Measurements from ENCODE around the gene SAMD4B.
A peak's percentile ranks its signal among the peaks of the same experiment; 100 is the strongest.

The SAMD4B gene

GRCh38 chr19:39341129-39341718, 997 bp upstream of the SAMD4B start:
- H3K9ac ChIP-seq (ENCODE audit: low read depth, low read length): peak overlapping the region; percentile 87
- peak overlapping the region; percentile 89 for H3K4me2 ChIP-seq (ENCODE audit: low read length)
- no peaks in the 10 kb centered on the region for H3K9me3 ChIP-seq (replicated peaks; ENCODE audit: low read length)
- peaks cover 13% of the 10 kb centered on the region for H3K4me1 ChIP-seq (ENCODE audit: control insufficient read depth, insufficient read depth, low read length)
- H3K36me3 ChIP-seq (ENCODE audit: insufficient read depth, low read length): peaks cover 12% of the 10 kb centered on the region
- H3K27me3 ChIP-seq (ENCODE audit: control insufficient read depth, insufficient read depth, low read length): no peaks in the 10 kb centered on the region
- H3K4me3 ChIP-seq (ENCODE audit: low read length): peak overlapping the region; percentile 91

GRCh38 chr19:39342647-39343305, 555 bp downstream of the SAMD4B start:
- Histone ChIP-seq H3K4me3 (ENCODE audit: low read length) (peak overlapping the region; percentile 84), H3K4me1 (ENCODE audit: control insufficient read depth, insufficient read depth, low read length) (peaks cover 22% of the 10 kb centered on the region), H3K9ac (ENCODE audit: low read depth, low read length) (peak overlapping the region; percentile 94), H3K36me3 (ENCODE audit: insufficient read depth, low read length) (peaks cover 16% of the 10 kb centered on the region), H3K27me3 (ENCODE audit: control insufficient read depth, insufficient read depth, low read length) (no peaks in the 10 kb centered on the region), H3K9me3 (replicated peaks; ENCODE audit: low read length) (no peaks in the 10 kb centered on the region), H3K4me2 (ENCODE audit: low read length) (peak overlapping the region; percentile 94)

GRCh38 chr19:39345956-39346355, 3.7 kb downstream of the SAMD4B start:
- Histone ChIP-seq H3K9ac (ENCODE audit: low read depth, low read length) (no peak overlapping the region), H3K27me3 (ENCODE audit: control insufficient read depth, insufficient read depth, low read length) (no peaks in the 10 kb centered on the region), H3K4me3 (ENCODE audit: low read length) (no peak overlapping the region), H3K9me3 (replicated peaks; ENCODE audit: low read length) (no peaks in the 10 kb centered on the region), H3K36me3 (ENCODE audit: insufficient read depth, low read length) (peaks cover 28% of the 10 kb centered on the region), H3K4me1 (ENCODE audit: control insufficient read depth, insufficient read depth, low read length) (peaks cover 23% of the 10 kb centered on the region), H3K4me2 (ENCODE audit: low read length) (no peak overlapping the region)

- H3K27me3 ChIP-seq (ENCODE audit: control insufficient read depth, insufficient read depth, low read length): no peaks in the 10 kb centered on the region
- H3K9me3 ChIP-seq (replicated peaks; ENCODE audit: low read length): no peaks in the 10 kb centered on the region
- H3K4me2 ChIP-seq (ENCODE audit: low read length): peak overlapping the region; percentile 23
- H3K9ac ChIP-seq (ENCODE audit: low read depth, low read length): no peak overlapping the region
- peak overlapping the region; percentile 1 for H3K4me3 ChIP-seq (ENCODE audit: low read length)
- H3K36me3 ChIP-seq (ENCODE audit: insufficient read depth, low read length): peaks cover 37% of the 10 kb centered on the region
- H3K4me1 ChIP-seq (ENCODE audit: control insufficient read depth, insufficient read depth, low read length): peaks cover 36% of the 10 kb centered on the region
These were observed 5.3 kb downstream of the SAMD4B start for GRCh38 chr19:39347332-39348164.

GRCh38 chr19:39349326-39349725, 7.1 kb downstream of the SAMD4B start:
- H3K27me3 ChIP-seq (ENCODE audit: control insufficient read depth, insufficient read depth, low read length): no peaks in the 10 kb centered on the region
- H3K9me3 ChIP-seq (replicated peaks; ENCODE audit: low read length): no peaks in the 10 kb centered on the region
- H3K4me3 ChIP-seq (ENCODE audit: low read length): no peak overlapping the region
- peaks cover 37% of the 10 kb centered on the region for H3K4me1 ChIP-seq (ENCODE audit: control insufficient read depth, insufficient read depth, low read length)
- H3K4me2 ChIP-seq (ENCODE audit: low read length): no peak overlapping the region
- no peak overlapping the region for H3K9ac ChIP-seq (ENCODE audit: low read depth, low read length)
- peaks cover 43% of the 10 kb centered on the region for H3K36me3 ChIP-seq (ENCODE audit: insufficient read depth, low read length)

- Histone ChIP-seq H3K9me3 (replicated peaks; ENCODE audit: low read length) (no peaks in the 10 kb centered on the region), H3K4me2 (ENCODE audit: low read length) (no peak overlapping the region), H3K4me1 (ENCODE audit: control insufficient read depth, insufficient read depth, low read length) (peaks cover 37% of the 10 kb centered on the region), H3K27me3 (ENCODE audit: control insufficient read depth, insufficient read depth, low read length) (no peaks in the 10 kb centered on the region), H3K36me3 (ENCODE audit: insufficient read depth, low read length) (peaks cover 41% of the 10 kb centered on the region), H3K4me3 (ENCODE audit: low read length) (no peak overlapping the region), H3K9ac (ENCODE audit: low read depth, low read length) (no peak overlapping the region)
These were observed 7.9 kb downstream of the SAMD4B start for GRCh38 chr19:39350156-39350555.

- H3K4me3 ChIP-seq (ENCODE audit: low read length): no peak overlapping the region
- peaks cover 37% of the 10 kb centered on the region for H3K4me1 ChIP-seq (ENCODE audit: control insufficient read depth, insufficient read depth, low read length)
- no peaks in the 10 kb centered on the region for H3K9me3 ChIP-seq (replicated peaks; ENCODE audit: low read length)
- H3K4me2 ChIP-seq (ENCODE audit: low read length): no peak overlapping the region
- no peaks in the 10 kb centered on the region for H3K27me3 ChIP-seq (ENCODE audit: control insufficient read depth, insufficient read depth, low read length)
- H3K36me3 ChIP-seq (ENCODE audit: insufficient read depth, low read length): peaks cover 46% of the 10 kb centered on the region
- H3K9ac ChIP-seq (ENCODE audit: low read depth, low read length): no peak overlapping the region
These were observed 9.4 kb downstream of the SAMD4B start for GRCh38 chr19:39351537-39352064.

GRCh38 chr19:39352381-39353255, 10.4 kb downstream of the SAMD4B start:
- peak overlapping the region; percentile 60 for H3K9ac ChIP-seq (ENCODE audit: low read depth, low read length)
- peaks cover 30% of the 10 kb centered on the region for H3K4me1 ChIP-seq (ENCODE audit: control insufficient read depth, insufficient read depth, low read length)
- peaks cover 56% of the 10 kb centered on the region for H3K36me3 ChIP-seq (ENCODE audit: insufficient read depth, low read length)
- no peaks in the 10 kb centered on the region for H3K9me3 ChIP-seq (replicated peaks; ENCODE audit: low read length)
- no peaks in the 10 kb centered on the region for H3K27me3 ChIP-seq (ENCODE audit: control insufficient read depth, insufficient read depth, low read length)
- no peak overlapping the region for H3K4me3 ChIP-seq (ENCODE audit: low read length)
- H3K4me2 ChIP-seq (ENCODE audit: low read length): no peak overlapping the region

- Histone ChIP-seq H3K27me3 (ENCODE audit: control insufficient read depth, insufficient read depth, low read length) (no peaks in the 10 kb centered on the region), H3K36me3 (ENCODE audit: insufficient read depth, low read length) (peaks cover 64% of the 10 kb centered on the region), H3K4me2 (ENCODE audit: low read length) (no peak overlapping the region), H3K4me3 (ENCODE audit: low read length) (no peak overlapping the region), H3K9me3 (replicated peaks; ENCODE audit: low read length) (no peaks in the 10 kb centered on the region), H3K4me1 (ENCODE audit: control insufficient read depth, insufficient read depth, low read length) (peaks cover 23% of the 10 kb centered on the region), H3K9ac (ENCODE audit: low read depth, low read length) (no peak overlapping the region)
These were observed 13.0 kb downstream of the SAMD4B start for GRCh38 chr19:39355253-39355652.

GRCh38 chr19:39356073-39356472, 13.9 kb downstream of the SAMD4B start:
- Histone ChIP-seq H3K27me3 (ENCODE audit: control insufficient read depth, insufficient read depth, low read length) (no peaks in the 10 kb centered on the region), H3K9me3 (replicated peaks; ENCODE audit: low read length) (no peaks in the 10 kb centered on the region), H3K4me3 (ENCODE audit: low read length) (no peak overlapping the region), H3K4me2 (ENCODE audit: low read length) (no peak overlapping the region), H3K4me1 (ENCODE audit: control insufficient read depth, insufficient read depth, low read length) (peaks cover 22% of the 10 kb centered on the region), H3K36me3 (ENCODE audit: insufficient read depth, low read length) (peaks cover 72% of the 10 kb centered on the region), H3K9ac (ENCODE audit: low read depth, low read length) (no peak overlapping the region)

GRCh38 chr19:39356647-39357046, 14.4 kb downstream of the SAMD4B start:
- H3K27me3 ChIP-seq (ENCODE audit: control insufficient read depth, insufficient read depth, low read length): no peaks in the 10 kb centered on the region
- H3K4me2 ChIP-seq (ENCODE audit: low read length): no peak overlapping the region
- H3K36me3 ChIP-seq (ENCODE audit: insufficient read depth, low read length): peaks cover 71% of the 10 kb centered on the region
- H3K4me3 ChIP-seq (ENCODE audit: low read length): no peak overlapping the region
- no peaks in the 10 kb centered on the region for H3K9me3 ChIP-seq (replicated peaks; ENCODE audit: low read length)
- H3K4me1 ChIP-seq (ENCODE audit: control insufficient read depth, insufficient read depth, low read length): peaks cover 17% of the 10 kb centered on the region
- no peak overlapping the region for H3K9ac ChIP-seq (ENCODE audit: low read depth, low read length)
